ENCODE measurements around the gene NPVF. TPM values are rescaled to one million over a fixed set of nuclear protein-coding genes. Genes with fewer than 3 reads are reported as not detected.

The NPVF gene
- total RNA-seq, 1 experiment from 2014 or later, result not detected

- Histone ChIP-seq H3K4me3 (ENCODE audit: insufficient read depth, low read depth, low read length) (no peak overlapping the region), H3K36me3 (replicated peaks; ENCODE audit: control insufficient read depth, insufficient read depth, low read length) (no peaks in the 10 kb centered on the region), H3K27me3 (ENCODE audit: control insufficient read depth, insufficient read depth, low read length) (no peaks in the 10 kb centered on the region)
- no peak for DNase-seq
These were observed 19.6 kb downstream of the NPVF start for GRCh38 chr7:25208525-25209221.

- Histone ChIP-seq H3K27me3 (ENCODE audit: control insufficient read depth, insufficient read depth, low read length) (no peaks in the 10 kb centered on the region), H3K36me3 (replicated peaks; ENCODE audit: control insufficient read depth, insufficient read depth, low read length) (no peaks in the 10 kb centered on the region), H3K4me3 (ENCODE audit: insufficient read depth, low read depth, low read length) (no peak overlapping the region)
- DNase-seq, result no peak
These were observed 20.4 kb downstream of the NPVF start for GRCh38 chr7:25207887-25208286.

GRCh38 chr7:25206765-25207164, 21.5 kb downstream of the NPVF start:
- Histone ChIP-seq H3K27me3 (ENCODE audit: control insufficient read depth, insufficient read depth, low read length) (no peaks in the 10 kb centered on the region), H3K36me3 (replicated peaks; ENCODE audit: control insufficient read depth, insufficient read depth, low read length) (no peaks in the 10 kb centered on the region), H3K4me3 (ENCODE audit: insufficient read depth, low read depth, low read length) (no peak overlapping the region)
- no peak for DNase-seq

GRCh38 chr7:25196132-25196896, 32.0 kb downstream of the NPVF start:
- Histone ChIP-seq H3K36me3 (replicated peaks; ENCODE audit: control insufficient read depth, insufficient read depth, low read length) (no peaks in the 10 kb centered on the region), H3K4me3 (ENCODE audit: insufficient read depth, low read depth, low read length) (no peak overlapping the region), H3K27me3 (ENCODE audit: control insufficient read depth, insufficient read depth, low read length) (no peaks in the 10 kb centered on the region)
- DNase-seq, result no peak

- H3K27me3 ChIP-seq (ENCODE audit: control insufficient read depth, insufficient read depth, low read length), result no peaks in the 10 kb centered on the region
- no peak overlapping the region for H3K4me3 ChIP-seq (ENCODE audit: insufficient read depth, low read depth, low read length)
- no peak for DNase-seq
- no peaks in the 10 kb centered on the region for H3K36me3 ChIP-seq (replicated peaks; ENCODE audit: control insufficient read depth, insufficient read depth, low read length)
These were observed 34.2 kb downstream of the NPVF start for GRCh38 chr7:25194036-25194435.

- Histone ChIP-seq H3K36me3 (replicated peaks; ENCODE audit: control insufficient read depth, insufficient read depth, low read length) (no peaks in the 10 kb centered on the region), H3K4me3 (ENCODE audit: insufficient read depth, low read depth, low read length) (no peak overlapping the region), H3K27me3 (ENCODE audit: control insufficient read depth, insufficient read depth, low read length) (no peaks in the 10 kb centered on the region)
- no peak for DNase-seq
These were observed 36.2 kb downstream of the NPVF start for GRCh38 chr7:25192043-25192442.

- H3K27me3 ChIP-seq (ENCODE audit: control insufficient read depth, insufficient read depth, low read length), result no peaks in the 10 kb centered on the region
- H3K4me3 ChIP-seq (ENCODE audit: insufficient read depth, low read depth, low read length), result no peak overlapping the region
- H3K36me3 ChIP-seq (replicated peaks; ENCODE audit: control insufficient read depth, insufficient read depth, low read length), result no peaks in the 10 kb centered on the region
- DNase-seq, result no peak
These were observed 39.1 kb downstream of the NPVF start for GRCh38 chr7:25189197-25189596.

GRCh38 chr7:25187932-25188331, 40.4 kb downstream of the NPVF start:
- Histone ChIP-seq H3K27me3 (ENCODE audit: control insufficient read depth, insufficient read depth, low read length) (no peaks in the 10 kb centered on the region), H3K36me3 (replicated peaks; ENCODE audit: control insufficient read depth, insufficient read depth, low read length) (no peaks in the 10 kb centered on the region), H3K4me3 (ENCODE audit: insufficient read depth, low read depth, low read length) (no peak overlapping the region)
- no peak for DNase-seq

GRCh38 chr7:25186436-25186835, 41.9 kb downstream of the NPVF start:
- Histone ChIP-seq H3K27me3 (ENCODE audit: control insufficient read depth, insufficient read depth, low read length) (no peaks in the 10 kb centered on the region), H3K36me3 (replicated peaks; ENCODE audit: control insufficient read depth, insufficient read depth, low read length) (no peaks in the 10 kb centered on the region), H3K4me3 (ENCODE audit: insufficient read depth, low read depth, low read length) (no peak overlapping the region)
- DNase-seq, result no peak

- no peak overlapping the region for H3K4me3 ChIP-seq (ENCODE audit: insufficient read depth, low read depth, low read length)
- peaks cover 4% of the 10 kb centered on the region; the same call in 1 of the 2 replicates for H3K27me3 ChIP-seq (ENCODE audit: control insufficient read depth, insufficient read depth, low read length)
- DNase-seq, result no peak
- no peaks in the 10 kb centered on the region for H3K36me3 ChIP-seq (replicated peaks; ENCODE audit: control insufficient read depth, insufficient read depth, low read length)
These were observed 46.8 kb downstream of the NPVF start for GRCh38 chr7:25181532-25181931.

GRCh38 chr7:25180946-25181345, 47.3 kb downstream of the NPVF start:
- Histone ChIP-seq H3K36me3 (replicated peaks; ENCODE audit: control insufficient read depth, insufficient read depth, low read length) (no peaks in the 10 kb centered on the region), H3K27me3 (ENCODE audit: control insufficient read depth, insufficient read depth, low read length) (peaks cover 4% of the 10 kb centered on the region; the same call in 1 of the 2 replicates), H3K4me3 (ENCODE audit: insufficient read depth, low read depth, low read length) (no peak overlapping the region)
- DNase-seq, result no peak

GRCh38 chr7:25180592-25180923, 47.7 kb downstream of the NPVF start:
- Histone ChIP-seq H3K36me3 (replicated peaks; ENCODE audit: control insufficient read depth, insufficient read depth, low read length) (no peaks in the 10 kb centered on the region), H3K27me3 (ENCODE audit: control insufficient read depth, insufficient read depth, low read length) (peaks cover 4% of the 10 kb centered on the region; the same call in 1 of the 2 replicates), H3K4me3 (ENCODE audit: insufficient read depth, low read depth, low read length) (peak overlapping the region; percentile 10; the same call in 1 of the 2 replicates)
- no peak for DNase-seq

- DNase-seq, result peak; percentile 98
- no peaks in the 10 kb centered on the region for H3K36me3 ChIP-seq (replicated peaks; ENCODE audit: control insufficient read depth, insufficient read depth, low read length)
- H3K27me3 ChIP-seq (ENCODE audit: control insufficient read depth, insufficient read depth, low read length), result peaks cover 4% of the 10 kb centered on the region; the same call in 1 of the 2 replicates
- peak overlapping the region; percentile 63 for H3K4me3 ChIP-seq (ENCODE audit: insufficient read depth, low read depth, low read length)
These were observed 48.3 kb downstream of the NPVF start for GRCh38 chr7:25179771-25180591.

- Histone ChIP-seq H3K27me3 (ENCODE audit: control insufficient read depth, insufficient read depth, low read length) (peaks cover 4% of the 10 kb centered on the region; the same call in 1 of the 2 replicates), H3K36me3 (replicated peaks; ENCODE audit: control insufficient read depth, insufficient read depth, low read length) (no peaks in the 10 kb centered on the region), H3K4me3 (ENCODE audit: insufficient read depth, low read depth, low read length) (peak overlapping the region; percentile 63)
- no peak for DNase-seq
These were observed 49.0 kb downstream of the NPVF start for GRCh38 chr7:25179325-25179724.

Measured in H7 (cell line).